H9 (cell line): Measurements from ENCODE around the gene DOCK2. TPM values are rescaled to one million over a fixed set of nuclear protein-coding genes. Genes with fewer than 3 reads are reported as not detected.

Experiments
- DNase-seq: peaks from one replicate; pipeline ENCODE4 v3.0.0-alpha.2; 2017
- H2AFZ ChIP-seq: one replicate; pipeline ENCODE4 v1.6.1; 2013; ENCODE audit warnings: mild to moderate bottlenecking, low read length, control low read depth, moderate library complexity
- H2AK5ac ChIP-seq: 2 replicates; pipeline ENCODE4 v1.6.1; 2013; ENCODE audit warnings: low read length, control low read depth, mixed read lengths; ENCODE audit not compliant: insufficient read length
- H2BK120ac ChIP-seq: one replicate; pipeline ENCODE4 v1.6.1; 2013; ENCODE audit warnings: low read depth, mild to moderate bottlenecking, low read length, control low read depth, inconsistent platforms; ENCODE audit not compliant: poor library complexity, severe bottlenecking
- H2BK12ac ChIP-seq: 2 replicates; pipeline ENCODE4 v1.6.1; 2013; ENCODE audit warnings: low read length, control low read depth, mixed read lengths, low read depth; ENCODE audit not compliant: insufficient read length
- H2BK15ac ChIP-seq: 2 replicates; pipeline ENCODE4 v1.6.1; 2013; ENCODE audit warnings: low read depth, low read length, control low read depth
- H2BK20ac ChIP-seq: one replicate; pipeline ENCODE4 v1.6.1; 2013; ENCODE audit warnings: low read depth, mild to moderate bottlenecking, low read length, control low read depth, inconsistent platforms; ENCODE audit not compliant: poor library complexity, severe bottlenecking
- H2BK5ac ChIP-seq: 2 replicates; pipeline ENCODE4 v1.6.1; 2013; ENCODE audit warnings: low read length, control low read depth, mixed read lengths; ENCODE audit not compliant: insufficient read length
- H3K14ac ChIP-seq: 2 replicates; pipeline ENCODE4 v1.6.1; 2013; ENCODE audit warnings: low read length, control low read depth; ENCODE audit not compliant: insufficient read depth
- H3K18ac ChIP-seq: 2 replicates; pipeline ENCODE4 v1.6.1; 2013; ENCODE audit warnings: low read depth, mild to moderate bottlenecking, mixed read lengths, low read length, control low read depth; ENCODE audit not compliant: insufficient read length
- H3K23ac ChIP-seq: 2 replicates; pipeline ENCODE4 v1.6.1; 2013; ENCODE audit warnings: low read length, control low read depth, mixed read lengths, low read depth; ENCODE audit not compliant: insufficient read length
- H3K23me2 ChIP-seq: 2 replicates; pipeline ENCODE4 v1.6.1; 2013; ENCODE audit warnings: low read depth, mild to moderate bottlenecking, mixed read lengths, low read length, control low read depth; ENCODE audit not compliant: insufficient read length, poor library complexity, severe bottlenecking
- H3K27ac ChIP-seq: 2 replicates; pipeline ENCODE4 v1.5.1; 2013; ENCODE audit warnings: low read length, control low read depth, mixed read lengths, low read depth; ENCODE audit not compliant: insufficient read length
- H3K27me3 ChIP-seq: 2 replicates; pipeline ENCODE4 v1.6.1; 2013; ENCODE audit warnings: low read length, control low read depth, inconsistent platforms; ENCODE audit not compliant: insufficient read depth
- H3K4ac ChIP-seq: 2 replicates; pipeline ENCODE4 v1.6.1; 2013; ENCODE audit warnings: low read depth, mild to moderate bottlenecking, control low read depth, inconsistent platforms, low read length, moderate library complexity
- H3K4me1 ChIP-seq: 2 replicates; pipeline ENCODE4 v1.6.1; 2013; ENCODE audit warnings: low read length, control low read depth, inconsistent platforms; ENCODE audit not compliant: insufficient read depth
- H3K4me2 ChIP-seq: 2 replicates; pipeline ENCODE4 v1.6.1; 2013; ENCODE audit warnings: low read length, control low read depth, mixed read lengths; ENCODE audit not compliant: insufficient read length, insufficient read depth
- H3K56ac ChIP-seq: 2 replicates; pipeline ENCODE4 v1.6.1; 2013; ENCODE audit warnings: low read depth, mild to moderate bottlenecking, mixed read lengths, low read length, control low read depth; ENCODE audit not compliant: insufficient read length
- H3K79me1 ChIP-seq: 2 replicates; pipeline ENCODE4 v1.6.1; 2013; ENCODE audit warnings: low read depth, mild to moderate bottlenecking, moderate library complexity, low read length, control low read depth, inconsistent platforms; ENCODE audit not compliant: insufficient read depth, poor library complexity, severe bottlenecking
- H3K79me2 ChIP-seq: 2 replicates; pipeline ENCODE4 v1.6.1; 2013; ENCODE audit warnings: low read length, control low read depth, inconsistent platforms; ENCODE audit not compliant: insufficient read depth
- H3K9ac ChIP-seq: 2 replicates; pipeline ENCODE4 v1.6.1; 2013; ENCODE audit warnings: low read length, control low read depth, mixed read lengths; ENCODE audit not compliant: insufficient read length; ENCODE audit errors: extremely low read depth
- H3K9me3 ChIP-seq: one replicate; pipeline ENCODE4 v1.6.1; 2013; ENCODE audit warnings: low read depth, low read length, inconsistent platforms; ENCODE audit not compliant: control insufficient read depth
- H3T11ph ChIP-seq: one replicate; pipeline ENCODE4 v1.6.1; 2013; ENCODE audit warnings: mild to moderate bottlenecking, low read length, control low read depth, inconsistent platforms
- H4K20me1 ChIP-seq: one replicate; pipeline ENCODE4 v1.6.1; 2013; ENCODE audit not compliant: control insufficient read depth, insufficient read length, insufficient read depth
- H4K5ac ChIP-seq: 2 replicates; pipeline ENCODE4 v1.6.1; 2013; ENCODE audit warnings: low read depth, mild to moderate bottlenecking, mixed read lengths, low read length, control low read depth; ENCODE audit not compliant: insufficient read length
- H4K8ac ChIP-seq: replicated peaks from 2 replicates; pipeline ENCODE4 v1.6.1; 2013; ENCODE audit warnings: low read length, control low read depth, mixed read lengths, low read depth; ENCODE audit not compliant: insufficient read length
- H4K91ac ChIP-seq: 2 replicates; pipeline ENCODE4 v1.6.1; 2013; ENCODE audit warnings: low read depth, mild to moderate bottlenecking, moderate library complexity, mixed read lengths, low read length, control low read depth; ENCODE audit not compliant: insufficient read length
- H3K27ac Mint-ChIP-seq, 3 experiments: 2 replicates in 2 of 3; 3 replicates in 1 of 3; pipeline ENCODE4 v1.8.0; 2020 to 2021; ENCODE audit warnings: mixed read lengths in 3 of 3, mild to moderate bottlenecking in 1 of 3, moderate library complexity in 1 of 3
- H3K27me3 Mint-ChIP-seq: 2 replicates; pipeline ENCODE4 v1.8.0; 2021; ENCODE audit warnings: low read depth, mild to moderate bottlenecking, moderate library complexity, mixed read lengths
- H3K36me3 Mint-ChIP-seq, 3 experiments: 2 replicates in 2 of 3; 3 replicates in 1 of 3; pipeline ENCODE4 v1.8.0; 2020 to 2021; ENCODE audit warnings: low read depth in 3 of 3, mixed read lengths in 3 of 3; ENCODE audit not compliant: insufficient read depth in 1 of 3
- H3K4me1 Mint-ChIP-seq, 2 experiments: 2 replicates each; pipeline ENCODE4 v1.8.0; 2020; ENCODE audit warnings: mixed read lengths in 2 of 2
- H3K4me3 Mint-ChIP-seq, 2 experiments: 2 replicates in 1 of 2; 3 replicates in 1 of 2; pipeline ENCODE4 v1.8.0; 2020 to 2021; ENCODE audit warnings: mild to moderate bottlenecking in 2 of 2, mixed read lengths in 2 of 2, moderate library complexity in 1 of 2
- H3K9me3 Mint-ChIP-seq, 2 experiments: 2 replicates in 1 of 2; 3 replicates in 1 of 2; pipeline ENCODE4 v1.8.0; 2020; ENCODE audit warnings: mild to moderate bottlenecking in 2 of 2, mixed read lengths in 2 of 2, moderate library complexity in 1 of 2
- CTCF ChIP-seq: fragments of 200-600 bp; sonication (generic); conservative IDR thresholded peaks from 3 replicates; pipeline ENCODE4 v1.8.0; 2021; ENCODE audit warnings: antibody characterized with exemption, mild to moderate bottlenecking
- WGBS: extraction: QIAGEN DNeasy Blood & Tissue Kit; methylation state at CpG from one replicate; pipeline ENCODE4 v1.1.7; 2013; ENCODE audit warnings: missing lambda C conversion rate, low lambda C conversion rate, mixed read lengths; ENCODE audit not compliant: insufficient read length; ENCODE audit errors: extremely low coverage; 5-methylcytosine and 5-hydroxymethylcytosine counted together
- total RNA-seq: library from RNA; stranded (reverse); gene quantifications from 2 replicates; pipeline ENCODE4 v1.2.1, GENCODE V29; 2021

The DOCK2 gene
- total RNA-seq, 1 experiment from 2014 or later: 7.8 TPM

DNA sequence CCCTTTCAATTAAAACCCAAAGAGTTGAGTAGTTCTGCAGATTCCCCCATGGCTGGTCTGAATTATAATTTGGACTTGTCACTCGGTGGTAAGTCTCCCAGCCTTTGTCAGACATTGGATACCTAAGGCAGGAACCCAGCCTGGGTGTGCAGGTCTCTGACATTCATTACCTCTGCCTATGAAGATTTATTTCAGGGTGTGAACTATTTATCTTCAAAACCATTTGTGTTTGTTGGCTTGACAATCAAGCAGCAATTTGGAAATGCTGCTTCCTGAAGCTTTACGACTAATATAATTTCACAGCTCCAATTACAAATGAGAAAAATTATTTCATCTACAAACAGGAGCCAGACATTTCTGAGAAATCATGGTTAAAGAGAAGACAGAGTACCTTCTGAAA lies 160.5 kb downstream of the DOCK2 start:
- Histone ChIP-seq H4K20me1 (no peaks in the 10 kb centered on the region), H2AK5ac (no peak overlapping the region), H2BK12ac (no peak overlapping the region), H3K27ac (no peak overlapping the region), H3K9ac (no peak overlapping the region), H3K9me3 (no peaks in the 10 kb centered on the region), H4K5ac (no peak overlapping the region), H2BK20ac (no peak overlapping the region), H3K4ac (no peak overlapping the region), H2BK120ac (no peak overlapping the region), H3T11ph (no peak overlapping the region), H3K79me1 (no peaks in the 10 kb centered on the region), H2BK5ac (no peak overlapping the region), H3K23ac (no peak overlapping the region), H2BK15ac (no peak overlapping the region), H4K8ac (no peak overlapping the region), H3K4me2 (no peak overlapping the region), H3K18ac (no peak overlapping the region), H3K4me1 (no peaks in the 10 kb centered on the region; the same call in 1 of the 2 replicates), H3K23me2 (no peaks in the 10 kb centered on the region), H3K79me2 (no peaks in the 10 kb centered on the region), H3K14ac (no peak overlapping the region), H2AFZ (no peak overlapping the region), H3K27me3 (no peaks in the 10 kb centered on the region), H3K56ac (no peak overlapping the region), H4K91ac (no peak overlapping the region)
- TF ChIP-seq CTCF: no peak
- H3K4me3 Mint-ChIP-seq: no peak overlapping the region
- no peaks in the 10 kb centered on the region for H3K36me3 Mint-ChIP-seq
- H3K27me3 Mint-ChIP-seq: peaks cover 4% of the 10 kb centered on the region; the same call in 1 of the 2 replicates
- no CpG with 5 or more reads among the region's 2 CpGs for WGBS
- H3K9me3 Mint-ChIP-seq: no peaks in the 10 kb centered on the region
- peaks cover 13 to 17% of the 10 kb centered on the region in 2 experiments for H3K4me1 Mint-ChIP-seq
- no peak overlapping the region for H3K27ac Mint-ChIP-seq
- no peak for DNase-seq
